ENCODE measurements around the gene GSTA2. TPM values are rescaled to one million over a fixed set of nuclear protein-coding genes. Genes with fewer than 3 reads are reported as not detected.
"Not testable (repeated sequence)": the region's sequence is repeated elsewhere in the genome, so short reads cannot be mapped to it uniquely, and the experiment has no call there.

Gene GSTA2
- total RNA-seq, 1 donor from 2014 or later = not detected

- no peak for DNase-seq (ENCODE audit: low read depth, low spot score)
Observed at GRCh38 chr6:52760105-52760765, 3.0 kb downstream of the GSTA2 start.

- DNase-seq (ENCODE audit: low read depth, low spot score) = no peak
Observed at GRCh38 chr6:52759085-52759484, 4.2 kb downstream of the GSTA2 start.

GRCh38 chr6:52757651-52758338, 5.5 kb downstream of the GSTA2 start:
- not testable (repeated sequence) for DNase-seq (ENCODE audit: low read depth, low spot score)

- no peak for DNase-seq (ENCODE audit: low read depth, low spot score)
Observed at GRCh38 chr6:52754443-52754842, 8.8 kb downstream of the GSTA2 start.

GRCh38 chr6:52753137-52753536, 10.1 kb downstream of the GSTA2 start:
- DNase-seq (ENCODE audit: low read depth, low spot score) = not testable (repeated sequence)

GRCh38 chr6:52752310-52752709, 11.0 kb downstream of the GSTA2 start:
- no peak for DNase-seq (ENCODE audit: low read depth, low spot score)

GRCh38 chr6:52749556-52750152, 13.6 kb downstream of the GSTA2 start:
- no peak for DNase-seq (ENCODE audit: low read depth, low spot score)

- DNase-seq (ENCODE audit: low read depth, low spot score) = not testable (repeated sequence)
Observed at GRCh38 chr6:52747301-52747700, 16.0 kb downstream of the GSTA2 start.

GRCh38 chr6:52746213-52746612, 17.1 kb downstream of the GSTA2 start:
- no peak for DNase-seq (ENCODE audit: low read depth, low spot score)

GRCh38 chr6:52745764-52746201, 17.5 kb downstream of the GSTA2 start:
- DNase-seq (ENCODE audit: low read depth, low spot score) = no peak

- no peak for DNase-seq (ENCODE audit: low read depth, low spot score)
Observed at GRCh38 chr6:52741872-52742271, 21.4 kb downstream of the GSTA2 start.

GRCh38 chr6:52739627-52740026, 23.6 kb downstream of the GSTA2 start:
- DNase-seq (ENCODE audit: low read depth, low spot score) = no peak

GRCh38 chr6:52739134-52739533, 24.1 kb downstream of the GSTA2 start:
- no peak for DNase-seq (ENCODE audit: low read depth, low spot score)

- DNase-seq (ENCODE audit: low read depth, low spot score) = no peak
Observed at GRCh38 chr6:52736145-52736544, 27.1 kb downstream of the GSTA2 start.

GRCh38 chr6:52735071-52735470, 28.2 kb downstream of the GSTA2 start:
- no peak for DNase-seq (ENCODE audit: low read depth, low spot score)

- DNase-seq (ENCODE audit: low read depth, low spot score) = no peak
Observed at GRCh38 chr6:52734072-52734471, 29.2 kb downstream of the GSTA2 start.

GRCh38 chr6:52733172-52733571, 30.1 kb downstream of the GSTA2 start:
- no peak for DNase-seq (ENCODE audit: low read depth, low spot score)

GRCh38 chr6:52731719-52732118, 31.6 kb downstream of the GSTA2 start:
- no peak for DNase-seq (ENCODE audit: low read depth, low spot score)

GRCh38 chr6:52729576-52729975, 33.7 kb downstream of the GSTA2 start:
- DNase-seq (ENCODE audit: low read depth, low spot score) = no peak

GRCh38 chr6:52728394-52728793, 34.9 kb downstream of the GSTA2 start:
- DNase-seq (ENCODE audit: low read depth, low spot score) = no peak

GRCh38 chr6:52727908-52728307, 35.4 kb downstream of the GSTA2 start:
- no peak for DNase-seq (ENCODE audit: low read depth, low spot score)

- DNase-seq (ENCODE audit: low read depth, low spot score) = no peak
Observed at GRCh38 chr6:52726741-52727535, 36.3 kb downstream of the GSTA2 start.
